HCT116 (cell line): ENCODE results near the gene TACO1. TPM values are rescaled to one million over a fixed set of nuclear protein-coding genes. Genes with fewer than 3 reads are reported as not detected.

Experiments
- ATAC-seq: fragments of 200-7000 bp; cut with Tn5 transposase; 2 replicates; pipeline ENCODE4 v1.9.1; 2020; ENCODE audit warnings: mild to moderate bottlenecking, moderate library complexity
- BruUV-seq: library from RNA; stranded (reverse); fragments of 400-500 nt; replicated peaks from 2 replicates; lab custom pipeline; 2021; lab: Mats Ljungman, UMichigan
- CTCF ChIA-PET: fragments of 300-600 bp; sonication (Branson Sonifier 250); formaldehyde crosslinking; loops from one replicate; lab custom pipeline; 2021; ENCODE audit warnings: antibody characterized with exemption; lab: Charles Lee
- POLR2A ChIA-PET: fragments of 300-600, 350-600 bp; sonication (Branson Sonifier 250); formaldehyde crosslinking; loops from one replicate; lab custom pipeline; 2021; ENCODE audit warnings: antibody characterized with exemption; lab: Charles Lee
- RAD21 ChIA-PET, 2 experiments: fragments of 300-600 bp; sonication (Branson Sonifier 250); formaldehyde crosslinking; loops; one replicate each; lab custom pipeline; 2023; ENCODE audit warnings: low total read pairs in 2 of 2; ENCODE audit not compliant: uncharacterized antibody in 2 of 2, unreplicated experiment in 2 of 2, low non-redundant PET in 1 of 2; lab: Charles Lee
- DNase-seq: peaks from one replicate; pipeline ENCODE4 v3.0.0-alpha.2; 2010; ENCODE audit warnings: low read depth, low spot score
- H2AFZ ChIP-seq: fragments of 200-600 bp; shearing (Covaris generic), sonication (generic); 2 replicates; pipeline ENCODE4 v1.6.1; 2017; ENCODE audit warnings: low read depth, mixed run types, mixed read lengths, antibody characterized with exemption, low read length; ENCODE audit not compliant: poor library complexity, severe bottlenecking
- H3K27ac ChIP-seq: 2 replicates; pipeline ENCODE4 v1.5.1; 2012; ENCODE audit warnings: low read depth, low read length
- H3K27me3 ChIP-seq: fragments of 200-600 bp; sonication (generic); 2 replicates; pipeline ENCODE4 v1.6.1; 2016; ENCODE audit warnings: mixed run types, low read length, mixed read lengths; ENCODE audit not compliant: insufficient read depth
- H3K36me3 ChIP-seq, 2 experiments: fragments of 200-500 bp in 1 of 2; fragments of 200-600 bp in 1 of 2; sonication (Bioruptor generic) in 1 of 2; sonication (generic) in 1 of 2; 2 replicates each; pipeline versions ENCODE4 v1.5.1 to v1.6.1; 2014 to 2016; ENCODE audit warnings: low read length in 2 of 2, inconsistent platforms in 1 of 2, mixed read lengths in 1 of 2, mixed run types in 1 of 2; ENCODE audit not compliant: insufficient read depth in 2 of 2, control insufficient read depth in 1 of 2
- H3K4me1 ChIP-seq, 2 experiments: fragments of 200-600 bp in 1 of 2; sonication (generic) in 1 of 2; 2 replicates each; pipeline versions ENCODE4 v1.5.1 to v1.6.1; 2012 to 2017; ENCODE audit warnings: low read length in 2 of 2, inconsistent platforms in 1 of 2, mild to moderate bottlenecking in 1 of 2, mixed read lengths in 1 of 2, mixed run types in 1 of 2, moderate library complexity in 1 of 2; ENCODE audit not compliant: insufficient read depth in 2 of 2, control insufficient read depth in 1 of 2
- H3K4me2 ChIP-seq: fragments of 200-600 bp; sonication (generic); 2 replicates; pipeline ENCODE4 v1.6.1; 2017; ENCODE audit warnings: mixed run types, low read length, mixed read lengths
- H3K4me3 ChIP-seq, 2 experiments: fragments of 200-600 bp in 1 of 2; sonication (generic) in 1 of 2; replicated peaks in 1 of 2; 2 replicates each; pipeline ENCODE4 v1.5.1; 2011 to 2016; ENCODE audit warnings: low read length in 2 of 2, control low read depth in 1 of 2, low read depth in 1 of 2, mild to moderate bottlenecking in 1 of 2, mixed read lengths in 1 of 2, mixed run types in 1 of 2
- H3K79me2 ChIP-seq: fragments of 200-600 bp; sonication (generic); 2 replicates; pipeline ENCODE4 v1.6.1; 2017; ENCODE audit warnings: mild to moderate bottlenecking, mixed run types, low read length, moderate library complexity, mixed read lengths; ENCODE audit not compliant: insufficient read depth
- H3K9ac ChIP-seq: fragments of 200-600 bp; sonication (generic); 2 replicates; pipeline ENCODE4 v1.6.1; 2016; ENCODE audit warnings: low read length, mixed read lengths
- H3K9me2 ChIP-seq: fragments of 200-600 bp; sonication (generic), shearing (Covaris generic); 2 replicates; pipeline ENCODE4 v1.6.1; 2017; ENCODE audit warnings: mixed run types, mild to moderate bottlenecking, moderate library complexity; ENCODE audit not compliant: insufficient read depth
- H3K9me3 ChIP-seq, 2 experiments: fragments of 200-500 bp in 1 of 2; fragments of 200-600 bp in 1 of 2; sonication (Bioruptor generic) in 1 of 2; sonication (generic) in 1 of 2; 2 replicates each; pipeline ENCODE4 v1.6.1; 2014 to 2017; ENCODE audit warnings: low read length in 2 of 2, mixed read lengths in 2 of 2, inconsistent platforms in 1 of 2, low read depth in 1 of 2, mild to moderate bottlenecking in 1 of 2, mixed run types in 1 of 2, moderate library complexity in 1 of 2; ENCODE audit not compliant: control insufficient read depth in 1 of 2, insufficient read depth in 1 of 2
- H4K20me1 ChIP-seq: fragments of 200-600 bp; sonication (generic), shearing (Covaris generic); 2 replicates; pipeline ENCODE4 v1.6.1; 2017; ENCODE audit warnings: mixed run types, mild to moderate bottlenecking, moderate library complexity; ENCODE audit not compliant: insufficient read depth
- ATF3 ChIP-seq: IDR thresholded peaks from 2 replicates; pipeline ENCODE4 v1.6.1; 2012
- CEBPB ChIP-seq: IDR thresholded peaks from 2 replicates; pipeline ENCODE4 v1.6.1; 2012; ENCODE audit warnings: low read depth
- EZH2 ChIP-seq: fragments of 200-600 bp; sonication (generic); IDR thresholded peaks from 2 replicates; pipeline ENCODE4 v1.6.1; 2017; ENCODE audit warnings: antibody characterized with exemption, mixed run types
- FOSL1 ChIP-seq: IDR thresholded peaks from 2 replicates; pipeline ENCODE4 v1.6.1; 2012; ENCODE audit warnings: low read depth
- JUND ChIP-seq: IDR thresholded peaks from 2 replicates; pipeline ENCODE4 v1.6.1; 2012
- POLR2AphosphoS5 ChIP-seq: IDR thresholded peaks from 2 replicates; pipeline ENCODE4 v1.6.1; 2011; ENCODE audit warnings: mild to moderate bottlenecking, low read depth, low read length, moderate library complexity
- REST ChIP-seq: IDR thresholded peaks from 2 replicates; pipeline ENCODE4 v1.6.1; 2012; ENCODE audit warnings: low read depth
- SIN3A ChIP-seq: IDR thresholded peaks from 2 replicates; pipeline ENCODE4 v1.6.1; 2012; ENCODE audit warnings: low read depth
- SP1 ChIP-seq: IDR thresholded peaks from 2 replicates; pipeline ENCODE4 v1.6.1; 2012; ENCODE audit warnings: low read depth
- SRF ChIP-seq: IDR thresholded peaks from 2 replicates; pipeline ENCODE4 v1.6.1; 2012; ENCODE audit warnings: low read depth
- TCF7L2 ChIP-seq: IDR thresholded peaks from 2 replicates; pipeline ENCODE4 v1.7.0; 2011; ENCODE audit warnings: borderline replicate concordance, inconsistent platforms; ENCODE audit not compliant: insufficient read depth, insufficient read length; ENCODE audit errors: extremely low read depth
- intact Hi-C: fragments of 100-400 bp; cut with micrococcal nuclease; formaldehyde crosslinking; loops from 2 replicates; pipeline ENCODE4 v1.10.0; 2022
- total RNA-seq: library from RNA; stranded (reverse); gene quantifications from one replicate; pipeline ENCODE4 v1.2.1, GENCODE V29; 2021; ENCODE audit not compliant: unreplicated experiment

Gene TACO1
- total RNA-seq, 1 experiment from 2014 or later, result 39.6 TPM

GRCh38 chr17:63598281-63598680 lies 2.4 kb upstream of the TACO1 start:
- CTCF ChIA-PET, result no interaction called here
- no TSS peak for BruUV-seq
- no peak overlapping the region for H3K4me3 ChIP-seq

More at GRCh38 chr17:63598281-63598680, 2.4 kb upstream of the TACO1 start:
- Histone ChIP-seq H3K4me1 (peaks cover 7 to 20% of the 10 kb centered on the region in 2 experiments), H2AFZ (no peak overlapping the region), H3K9me3 (no peaks in the 10 kb centered on the region), H3K79me2 (peaks cover 17% of the 10 kb centered on the region), H4K20me1 (no peaks in the 10 kb centered on the region), H3K36me3 (no peaks in the 10 kb centered on the region; a peak in 1 of 4 replicates), H3K27me3 (no peaks in the 10 kb centered on the region), H3K27ac (no peak overlapping the region), H3K4me2 (no peak overlapping the region), H3K9me2 (no peaks in the 10 kb centered on the region), H3K9ac (no peak overlapping the region)
- ChIA-PET RAD21 (no interaction called here), POLR2A (no interaction called here)
- TF ChIP-seq SRF (no peak), ATF3 (no peak), SP1 (no peak), REST (no peak), CEBPB (no peak), EZH2 (no peak), SIN3A (no peak), FOSL1 (no peak), JUND (no peak), POLR2AphosphoS5 (no peak), TCF7L2 (no peak)
- intact Hi-C loops, result no loop called here
- ATAC-seq (no peak), DNase-seq (no peak)
